ENCODE results near the gene SPAM1.

SPAM1 gene

DNA sequence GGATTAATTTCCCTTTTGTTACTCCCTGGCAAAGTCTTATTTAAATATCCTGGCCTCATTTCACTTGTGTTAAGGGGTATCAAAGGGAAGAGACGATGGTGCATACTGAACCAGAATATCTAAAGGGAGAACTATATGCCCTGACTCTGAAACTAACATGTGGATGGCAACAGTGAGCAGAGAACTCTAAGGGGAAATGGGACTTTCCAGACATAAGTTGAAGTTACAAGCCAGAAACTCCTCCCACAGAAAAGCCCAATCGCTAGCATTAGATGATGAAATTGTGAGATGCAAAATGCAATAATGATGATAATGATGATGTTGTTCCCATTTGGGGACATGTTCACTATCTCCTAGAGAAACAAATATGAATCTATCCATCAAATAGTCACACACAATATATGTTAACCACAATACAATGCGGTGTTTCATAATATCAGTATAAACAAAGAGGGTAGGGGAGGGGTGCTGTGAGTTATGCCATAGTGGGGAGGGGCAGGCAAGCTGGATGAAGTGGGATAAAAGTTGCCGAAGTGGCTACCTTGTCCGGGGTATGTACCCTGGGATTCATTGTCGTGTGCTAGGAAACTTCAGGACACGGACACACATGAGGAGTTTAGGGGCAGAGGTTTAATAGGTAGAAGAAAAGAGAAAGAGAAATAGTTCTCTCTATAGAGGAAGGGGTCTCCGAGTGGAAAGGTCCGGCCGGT is 70.7 kb downstream of the SPAM1 start:
- Histone ChIP-seq H3K27me3 (ENCODE audit: low read length) (no peaks in the 10 kb centered on the region), H3K4me3 (ENCODE audit: insufficient read depth, low read length, poor library complexity, severe bottlenecking) (no peak overlapping the region), H3K27ac (ENCODE audit: low read depth, low read length) (no peak overlapping the region), H3K9me2 (replicated peaks; ENCODE audit: insufficient read depth, low read length) (no peaks in the 10 kb centered on the region), H3K36me3 (ENCODE audit: low read length) (no peaks in the 10 kb centered on the region), H3K9me3 (ENCODE audit: insufficient read depth, low read length) (no peaks in the 10 kb centered on the region), H4K20me1 (ENCODE audit: low read depth, low read length) (no peaks in the 10 kb centered on the region), H3F3A (ENCODE audit: insufficient read depth) (no peaks in the 10 kb centered on the region), H3K79me2 (ENCODE audit: insufficient read depth, low read length) (no peaks in the 10 kb centered on the region), H3K4me2 (ENCODE audit: low read depth, low read length, poor library complexity, severe bottlenecking) (no peak overlapping the region), H2AFZ (ENCODE audit: low read depth, low read length, severe bottlenecking) (no peak overlapping the region), H3K9ac (ENCODE audit: low read length) (no peak overlapping the region)
- TF ChIP-seq CTCF (IDR thresholded peaks at IDR 0.05; ENCODE audit: insufficient read depth, low read length, poor library complexity, severe bottlenecking) (no peak), EZH2phosphoT487 (conservative IDR thresholded peaks at IDR 0.05; ENCODE audit: low read length) (no peak)

- no peak overlapping the region for H3K27ac ChIP-seq (ENCODE audit: low read depth, low read length)
- H3K4me2 ChIP-seq (ENCODE audit: low read depth, low read length, poor library complexity, severe bottlenecking): no peak overlapping the region
- H4K20me1 ChIP-seq (ENCODE audit: low read depth, low read length): no peaks in the 10 kb centered on the region
- H2AFZ ChIP-seq (ENCODE audit: low read depth, low read length, severe bottlenecking): no peak overlapping the region
- no peaks in the 10 kb centered on the region for H3K36me3 ChIP-seq (ENCODE audit: low read length)
- no peaks in the 10 kb centered on the region for H3K9me2 ChIP-seq (replicated peaks; ENCODE audit: insufficient read depth, low read length)
- H3K9me3 ChIP-seq (ENCODE audit: insufficient read depth, low read length): no peaks in the 10 kb centered on the region
- H3F3A ChIP-seq (ENCODE audit: insufficient read depth): no peaks in the 10 kb centered on the region
- H3K27me3 ChIP-seq (ENCODE audit: low read length): no peaks in the 10 kb centered on the region
- H3K79me2 ChIP-seq (ENCODE audit: insufficient read depth, low read length): no peaks in the 10 kb centered on the region
- H3K4me3 ChIP-seq (ENCODE audit: insufficient read depth, low read length, poor library complexity, severe bottlenecking): no peak overlapping the region
- no peak for TF ChIP-seq CTCF (IDR thresholded peaks at IDR 0.05; ENCODE audit: insufficient read depth, low read length, poor library complexity, severe bottlenecking)
- no peak for TF ChIP-seq EZH2phosphoT487 (conservative IDR thresholded peaks at IDR 0.05; ENCODE audit: low read length)
- no peak overlapping the region for H3K9ac ChIP-seq (ENCODE audit: low read length)
These were observed 71.2 kb downstream of the SPAM1 start for GRCh38 chr7:123996327-123996625.

DNA sequence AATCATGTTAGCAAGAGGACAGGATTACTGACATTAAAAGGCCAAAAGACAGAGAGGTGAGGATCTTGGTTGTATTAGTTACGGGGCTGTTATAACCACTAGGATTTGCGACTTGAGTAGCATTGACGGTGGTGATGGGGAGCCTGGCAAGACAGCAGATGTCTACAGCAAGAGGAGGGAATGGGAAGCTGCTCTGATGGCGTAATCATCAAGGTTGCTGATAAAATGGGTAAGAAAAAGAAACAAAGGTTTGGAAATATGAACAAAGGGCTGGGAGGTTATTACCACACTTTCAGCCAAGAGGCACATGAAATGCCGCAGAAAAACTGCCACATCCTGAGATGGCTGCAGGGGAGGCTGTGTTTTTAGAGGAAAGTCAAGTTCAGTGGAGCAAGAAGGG is 73.9 kb downstream of the SPAM1 start:
- Histone ChIP-seq H3K27me3 (ENCODE audit: low read length) (no peaks in the 10 kb centered on the region), H4K20me1 (ENCODE audit: low read depth, low read length) (no peaks in the 10 kb centered on the region)

More for the DNA sequence above, 73.9 kb downstream of the SPAM1 start:
- H3K79me2 ChIP-seq (ENCODE audit: insufficient read depth, low read length): no peaks in the 10 kb centered on the region
- H3K9ac ChIP-seq (ENCODE audit: low read length): no peak overlapping the region
- no peak overlapping the region for H3K4me2 ChIP-seq (ENCODE audit: low read depth, low read length, poor library complexity, severe bottlenecking)
- no peaks in the 10 kb centered on the region for H3K36me3 ChIP-seq (ENCODE audit: low read length)
- no peaks in the 10 kb centered on the region for H3K9me3 ChIP-seq (ENCODE audit: insufficient read depth, low read length)
- no peaks in the 10 kb centered on the region for H3K9me2 ChIP-seq (replicated peaks; ENCODE audit: insufficient read depth, low read length)
- H3K4me3 ChIP-seq (ENCODE audit: insufficient read depth, low read length, poor library complexity, severe bottlenecking): no peak overlapping the region
- H3K27ac ChIP-seq (ENCODE audit: low read depth, low read length): no peak overlapping the region
- TF ChIP-seq EZH2phosphoT487 (conservative IDR thresholded peaks at IDR 0.05; ENCODE audit: low read length) (no peak), CTCF (IDR thresholded peaks at IDR 0.05; ENCODE audit: insufficient read depth, low read length, poor library complexity, severe bottlenecking) (no peak)
- no peak overlapping the region for H2AFZ ChIP-seq (ENCODE audit: low read depth, low read length, severe bottlenecking)
- H3F3A ChIP-seq (ENCODE audit: insufficient read depth): no peaks in the 10 kb centered on the region

Measured in SU-DHL-6 (cell line).